Peyer's patch (tissue), 4 donors: ENCODE results near the gene BLVRB. TPM values are rescaled to one million over a fixed set of nuclear protein-coding genes. Genes with fewer than 3 reads are reported as not detected.
"Not testable (repeated sequence)": the region's sequence is repeated elsewhere in the genome, so short reads cannot be mapped to it uniquely, and the experiment has no call there.

ENCODE experiments used
- DNase-seq, 3 donors: peaks; one replicate each; pipeline ENCODE4 v3.0.0-alpha.2; 2017 to 2019
- H3K27ac ChIP-seq, 4 donors: fragments of 200-600 bp; sonication (generic); one replicate each; pipeline ENCODE4 v1.5.1; 2016 to 2019
- H3K27me3 ChIP-seq, 2 donors: fragments of 200-600 bp; sonication (generic); one replicate each; pipeline ENCODE4 v1.5.1; 2019
- H3K36me3 ChIP-seq, 3 donors: fragments of 200-600 bp; sonication (generic); one replicate each; pipeline ENCODE4 v1.5.1; 2016 to 2019
- H3K4me1 ChIP-seq, 4 donors: fragments of 200-600 bp; sonication (generic); one replicate each; pipeline ENCODE4 v1.5.1; 2016 to 2019
- H3K4me3 ChIP-seq, 4 donors: fragments of 200-600 bp; sonication (generic); 1 replicate in 3 of 4; 2 replicates in 1 of 4; pipeline ENCODE4 v1.5.1; 2016 to 2019; ENCODE audit warnings: mild to moderate bottlenecking in 1 of 4
- H3K9me3 ChIP-seq, 4 donors: fragments of 200-600 bp; sonication (generic); one replicate each; pipeline ENCODE4 v1.5.1; 2016 to 2019; ENCODE audit warnings: mild to moderate bottlenecking in 1 of 4
- CTCF ChIP-seq, 6 experiments: fragments of 450-650 bp in 4 of 6; fragments of 200-600 bp in 2 of 6; sonication (generic) in 1 of 6; IDR thresholded peaks; one replicate each; pipeline ENCODE4 v1.5.1; 2017 to 2019; ENCODE audit warnings: antibody characterized with exemption in 6 of 6, mild to moderate bottlenecking in 3 of 6, moderate library complexity in 1 of 6
- POLR2A ChIP-seq, 2 donors: fragments of 450-650 bp; IDR thresholded peaks; one replicate each; pipeline ENCODE4 v1.5.1; 2017; ENCODE audit warnings: antibody characterized with exemption in 2 of 2, mild to moderate bottlenecking in 2 of 2, moderate library complexity in 2 of 2
- total RNA-seq, 4 donors: library from RNA; depleted of rRNA; stranded (reverse); fragments of >200 nt; gene quantifications; one replicate each; pipeline ENCODE4 v1.1.0, GENCODE V29; 2016

Gene BLVRB
- total RNA-seq, 4 donors from 2014 or later, result 148 to 277 (median 218) TPM

GRCh38 chr19:40494191-40494838 lies 28.8 kb upstream of the BLVRB start:
- TF ChIP-seq POLR2A (IDR thresholded peaks at IDR 0.05) (no peak), CTCF (IDR thresholded peaks at IDR 0.05) (no peak)
- H3K4me1 ChIP-seq, result no peaks in the 10 kb centered on the region
- no peak overlapping the region for H3K27ac ChIP-seq

GRCh38 chr19:40493778-40494177 lies 28.2 kb upstream of the BLVRB start:
- no peak for DNase-seq
- no peak overlapping the region for H3K4me3 ChIP-seq
- H3K4me1 ChIP-seq, result no peaks in the 10 kb centered on the region
- no peak overlapping the region for H3K27ac ChIP-seq
- H3K36me3 ChIP-seq, result no peaks in the 10 kb centered on the region
- no peaks in the 10 kb centered on the region for H3K27me3 ChIP-seq
- no peaks in the 10 kb centered on the region for H3K9me3 ChIP-seq
- no peak for TF ChIP-seq POLR2A (IDR thresholded peaks at IDR 0.05)

More at GRCh38 chr19:40494191-40494838, 28.8 kb upstream of the BLVRB start:
- DNase-seq, result no peak
- no peaks in the 10 kb centered on the region for H3K9me3 ChIP-seq
- H3K27me3 ChIP-seq, result no peaks in the 10 kb centered on the region
- H3K4me3 ChIP-seq, result no peak overlapping the region
- no peaks in the 10 kb centered on the region for H3K36me3 ChIP-seq

GRCh38 chr19:40492274-40492673 lies 26.7 kb upstream of the BLVRB start:
- Histone ChIP-seq H3K27me3 (no peaks in the 10 kb centered on the region), H3K4me3 (no peak overlapping the region), H3K4me1 (peaks cover 0 to 4% (median 0%) of the 10 kb centered on the region in 4 donors), H3K27ac (no peak overlapping the region), H3K36me3 (no peaks in the 10 kb centered on the region), H3K9me3 (no peaks in the 10 kb centered on the region)
- DNase-seq, result no peak
- no peak for TF ChIP-seq POLR2A (IDR thresholded peaks at IDR 0.05)
- TF ChIP-seq CTCF (IDR thresholded peaks at IDR 0.05), result no peak

- Histone ChIP-seq H3K27me3 (no peaks in the 10 kb centered on the region), H3K36me3 (no peaks in the 10 kb centered on the region), H3K9me3 (no peaks in the 10 kb centered on the region), H3K4me1 (peaks cover 0 to 4% (median 0%) of the 10 kb centered on the region in 4 donors), H3K27ac (no peak overlapping the region), H3K4me3 (no peak overlapping the region)
- TF ChIP-seq CTCF (IDR thresholded peaks at IDR 0.05) (no peak), POLR2A (IDR thresholded peaks at IDR 0.05) (no peak)
- no peak for DNase-seq
These were observed 24.3 kb upstream of the BLVRB start for GRCh38 chr19:40489882-40490230.

- Histone ChIP-seq H3K9me3 (no peaks in the 10 kb centered on the region), H3K4me1 (peaks cover 0 to 4% (median 0%) of the 10 kb centered on the region in 4 donors), H3K27ac (no peak overlapping the region), H3K27me3 (no peaks in the 10 kb centered on the region), H3K36me3 (no peaks in the 10 kb centered on the region), H3K4me3 (no peak overlapping the region)
- TF ChIP-seq CTCF (IDR thresholded peaks at IDR 0.05) (no peak), POLR2A (IDR thresholded peaks at IDR 0.05) (no peak)
- DNase-seq, result no peak
These were observed 20.5 kb upstream of the BLVRB start for GRCh38 chr19:40486017-40486416.

GRCh38 chr19:40475878-40476644 lies 10.5 kb upstream of the BLVRB start:
- H3K4me1 ChIP-seq, H3K27ac ChIP-seq, H3K9me3 ChIP-seq, H3K36me3 ChIP-seq, H3K27me3 ChIP-seq, DNase-seq, H3K4me3 ChIP-seq: not testable (repeated sequence)
